Lung (tissue), 12 donors: ENCODE results near the gene KRT1. TPM values are rescaled to one million over a fixed set of nuclear protein-coding genes. Genes with fewer than 3 reads are reported as not detected.
A peak's percentile ranks its signal among the peaks of the same experiment; 100 is the strongest.

ENCODE experiments used
- ATAC-seq: fragments of 200-7000 bp; cut with Tn5 transposase; one replicate; pipeline ENCODE4 v1.9.1; 2020; ENCODE audit warnings: moderate number of reproducible peaks; ENCODE audit not compliant: insufficient read depth, low FRiP score
- DNase-seq, 3 donors: peaks; one replicate each; pipeline ENCODE4 v3.0.0-alpha.2; 2013 to 2017
- H3K27ac ChIP-seq, 2 donors: one replicate each; pipeline ENCODE4 v1.5.1; 2013; ENCODE audit warnings: mild to moderate bottlenecking in 2 of 2, moderate library complexity in 2 of 2, control low read depth in 1 of 2, inconsistent platforms in 1 of 2, low read depth in 1 of 2, low read length in 1 of 2
- H3K27me3 ChIP-seq, 3 donors: one replicate each; pipeline ENCODE4 v1.5.1; 2013; ENCODE audit warnings: low read length in 2 of 3; ENCODE audit not compliant: control insufficient read depth in 3 of 3, insufficient read depth in 3 of 3
- H3K36me3 ChIP-seq, 4 donors: one replicate each; pipeline ENCODE4 v1.5.1; 2013; ENCODE audit warnings: low read length in 4 of 4, mild to moderate bottlenecking in 1 of 4, moderate library complexity in 1 of 4; ENCODE audit not compliant: control insufficient read depth in 4 of 4, insufficient read depth in 4 of 4
- H3K4me1 ChIP-seq, 5 donors: one replicate each; pipeline ENCODE4 v1.5.1; 2013; ENCODE audit warnings: low read length in 5 of 5, mild to moderate bottlenecking in 2 of 5, moderate library complexity in 1 of 5; ENCODE audit not compliant: control insufficient read depth in 5 of 5, insufficient read depth in 5 of 5
- H3K4me3 ChIP-seq: one replicate; pipeline ENCODE4 v1.5.1; 2013; ENCODE audit warnings: mild to moderate bottlenecking, control low read depth, moderate library complexity
- H3K9ac ChIP-seq, 2 donors: one replicate each; pipeline ENCODE4 v1.5.1; 2013; ENCODE audit warnings: low read length in 2 of 2, control low read depth in 1 of 2; ENCODE audit not compliant: insufficient read depth in 1 of 2
- H3K9me3 ChIP-seq, 4 donors: one replicate each; pipeline ENCODE4 v1.5.1; 2013; ENCODE audit warnings: low read length in 3 of 4, mild to moderate bottlenecking in 1 of 4, moderate library complexity in 1 of 4; ENCODE audit not compliant: control insufficient read depth in 4 of 4, insufficient read depth in 3 of 4
- WGBS, 2 donors: extraction: QIAGEN DNeasy Blood & Tissue Kit; methylation state at CpG; one replicate each; pipeline ENCODE4 v1.1.7; 2013; 5-methylcytosine and 5-hydroxymethylcytosine counted together
- polyA plus RNA-seq, 2 donors: library from polyadenylated mRNA; stranded (reverse); fragments of 200-250 nt; gene quantifications; one replicate each; pipeline ENCODE4 v1.2.1, GENCODE V29; 2013
- total RNA-seq, 2 donors: library from RNA; depleted of rRNA in 1 of 2; stranded (reverse); fragments of >200 nt in 1 of 2; gene quantifications; one replicate each; pipeline ENCODE4 v1.2.1, GENCODE V29; 2014 to 2021
- TF ChIP-seq, protein P1 (sequence below): IDR thresholded peaks from 2 replicates; pipeline ENCODE4 v1.5.1; 2012; ENCODE audit warnings: mild to moderate bottlenecking; ENCODE audit errors: control extremely low read depth, extremely low read depth
- donor health status: control.
- donor health status: control.
- donor health status: Bipolar disorder and iron deficiency.
- donor health status: healthy.
- donor health status: DM: yes; HTN: yes; CAD: no.

KRT1 gene
- total and polyA plus RNA-seq, 4 donors, result 0.09 to 0.82 TPM; not detected in 2

DNA sequence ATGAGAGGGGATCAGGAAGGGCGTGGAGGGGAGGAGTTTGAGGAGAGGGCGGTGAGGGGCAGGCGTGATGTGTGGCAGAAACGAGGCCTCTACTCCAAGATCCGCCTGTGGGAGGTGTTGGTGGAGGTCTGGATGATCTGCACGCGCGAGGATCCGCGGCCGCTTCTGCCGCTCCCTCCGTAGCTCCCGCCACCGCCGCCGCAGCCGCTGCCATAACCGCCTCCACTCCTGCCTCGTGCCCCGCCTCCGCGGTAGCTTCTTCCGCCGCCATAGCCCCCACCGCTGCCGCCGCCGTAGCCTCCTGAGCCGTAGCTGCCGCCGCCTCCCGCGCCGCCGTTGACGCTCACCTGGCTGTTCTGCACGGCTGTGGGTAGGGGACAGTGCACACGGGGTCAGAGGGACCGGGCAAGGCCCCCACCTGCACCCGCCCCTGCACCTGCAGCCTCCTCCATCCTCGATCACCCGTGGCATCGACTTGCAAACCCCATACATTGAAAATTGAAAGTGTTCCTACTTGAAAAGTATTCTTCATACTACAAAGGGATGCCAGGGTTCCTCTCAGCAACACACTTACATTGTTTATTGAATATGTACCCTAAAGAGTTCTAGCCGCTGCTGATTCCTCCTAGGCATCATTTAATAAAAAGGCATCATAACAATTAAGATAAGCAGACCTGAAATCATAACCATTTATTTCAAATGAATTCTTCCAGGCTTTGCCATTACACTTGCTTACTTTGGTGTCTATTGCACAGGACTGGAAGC is 11.1 kb upstream of the KRT1 start:
- H3K27ac ChIP-seq, result no peak overlapping the region
- H3K27me3 ChIP-seq, result peaks cover 4 to 50% (median 34%) of the 10 kb centered on the region in 3 donors
- no peaks in the 10 kb centered on the region for H3K36me3 ChIP-seq
- DNase-seq, result no peak
- TF ChIP-seq, protein P1, sequence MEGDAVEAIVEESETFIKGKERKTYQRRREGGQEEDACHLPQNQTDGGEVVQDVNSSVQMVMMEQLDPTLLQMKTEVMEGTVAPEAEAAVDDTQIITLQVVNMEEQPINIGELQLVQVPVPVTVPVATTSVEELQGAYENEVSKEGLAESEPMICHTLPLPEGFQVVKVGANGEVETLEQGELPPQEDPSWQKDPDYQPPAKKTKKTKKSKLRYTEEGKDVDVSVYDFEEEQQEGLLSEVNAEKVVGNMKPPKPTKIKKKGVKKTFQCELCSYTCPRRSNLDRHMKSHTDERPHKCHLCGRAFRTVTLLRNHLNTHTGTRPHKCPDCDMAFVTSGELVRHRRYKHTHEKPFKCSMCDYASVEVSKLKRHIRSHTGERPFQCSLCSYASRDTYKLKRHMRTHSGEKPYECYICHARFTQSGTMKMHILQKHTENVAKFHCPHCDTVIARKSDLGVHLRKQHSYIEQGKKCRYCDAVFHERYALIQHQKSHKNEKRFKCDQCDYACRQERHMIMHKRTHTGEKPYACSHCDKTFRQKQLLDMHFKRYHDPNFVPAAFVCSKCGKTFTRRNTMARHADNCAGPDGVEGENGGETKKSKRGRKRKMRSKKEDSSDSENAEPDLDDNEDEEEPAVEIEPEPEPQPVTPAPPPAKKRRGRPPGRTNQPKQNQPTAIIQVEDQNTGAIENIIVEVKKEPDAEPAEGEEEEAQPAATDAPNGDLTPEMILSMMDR, result no peak
- peaks cover 0 to 7% (median 0%) of the 10 kb centered on the region in 5 donors for H3K4me1 ChIP-seq
- H3K9me3 ChIP-seq, result no peaks in the 10 kb centered on the region
- no peak overlapping the region for H3K4me3 ChIP-seq
- H3K9ac ChIP-seq, result no peak overlapping the region
- ATAC-seq, result peak; percentile 5
- 4 to 5% methylated on average over 42 to 45 of the region's 45 CpGs for whole genome bisulfite sequencing, 2 donors

DNA sequence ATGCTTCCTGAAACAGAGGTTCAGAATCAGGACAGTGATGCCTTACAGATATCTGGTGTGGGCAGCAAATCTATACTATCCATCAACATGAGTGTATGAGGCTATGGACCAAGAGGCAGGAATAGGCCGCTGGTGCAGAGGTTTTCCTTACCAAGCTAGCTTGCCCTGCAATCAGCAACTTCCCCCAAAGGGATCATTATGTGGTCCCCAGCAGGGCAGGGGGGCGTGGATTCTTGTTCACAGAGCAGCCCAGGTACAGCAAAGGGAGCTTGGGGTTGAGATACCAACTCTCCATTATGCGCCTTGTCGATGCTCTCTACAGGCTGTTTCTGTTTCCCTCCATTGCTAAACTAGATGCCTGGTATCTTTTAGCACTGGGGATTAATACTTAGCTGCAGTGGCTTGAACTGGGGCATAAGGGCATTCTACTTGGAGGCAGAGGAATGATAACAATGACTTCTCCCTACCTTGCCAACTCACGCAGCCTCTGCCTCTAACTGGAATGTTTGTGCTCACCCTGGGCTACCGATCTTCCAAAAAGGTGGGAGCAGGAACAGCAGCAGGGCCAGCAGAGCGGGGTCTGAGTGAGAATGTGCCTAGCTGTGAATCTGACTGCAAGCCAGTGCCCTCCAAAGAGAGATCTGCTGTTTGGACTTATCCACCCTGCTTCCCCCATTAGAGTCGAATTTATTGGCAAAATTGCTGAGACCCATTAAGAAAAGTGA is 10.3 kb upstream of the KRT1 start:
- WGBS, 2 donors, result 65 to 69% methylated on average over 8 of the region's 8 CpGs

DNA sequence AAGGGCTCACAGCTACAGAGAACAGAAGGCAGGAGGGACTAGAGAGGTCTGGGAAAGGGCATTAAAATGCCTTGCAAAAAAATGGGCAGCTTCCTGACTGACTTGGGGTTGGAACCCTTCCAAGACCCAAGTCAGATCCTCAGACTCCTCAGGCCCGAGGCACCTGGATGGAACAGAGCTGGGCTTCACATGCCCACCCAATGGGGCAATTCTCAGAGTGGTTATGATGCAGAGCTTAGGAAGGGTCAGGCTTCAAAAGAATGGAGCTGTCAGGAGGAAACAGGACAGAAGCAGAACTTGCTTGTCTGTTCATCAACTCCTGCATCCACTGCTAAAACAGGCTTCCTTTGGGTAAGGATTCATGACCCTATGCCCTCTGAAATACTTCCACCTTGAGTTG is 9.7 kb upstream of the KRT1 start:
- no peak for ATAC-seq
- Histone ChIP-seq H3K9me3 (no peaks in the 10 kb centered on the region), H3K9ac (no peak overlapping the region), H3K4me3 (no peak overlapping the region), H3K27ac (no peak overlapping the region), H3K36me3 (no peaks in the 10 kb centered on the region), H3K27me3 (peaks cover 4 to 48% (median 34%) of the 10 kb centered on the region in 3 donors), H3K4me1 (peaks cover 0 to 7% (median 0%) of the 10 kb centered on the region in 5 donors)
- WGBS, 2 donors, result 79% methylated on average over 1 of the region's 1 CpG
- no peak for DNase-seq
- TF ChIP-seq, protein P1, result no peak

More for the DNA sequence above, 10.3 kb upstream of the KRT1 start:
- H3K27me3 ChIP-seq, result peaks cover 4 to 48% (median 34%) of the 10 kb centered on the region in 3 donors
- H3K4me3 ChIP-seq, result no peak overlapping the region
- no peak overlapping the region for H3K9ac ChIP-seq
- H3K27ac ChIP-seq, result no peak overlapping the region
- DNase-seq, result no peak
- H3K9me3 ChIP-seq, result no peaks in the 10 kb centered on the region
- ATAC-seq, result no peak
- no peaks in the 10 kb centered on the region for H3K36me3 ChIP-seq
- TF ChIP-seq, protein P1, result no peak
- peaks cover 0 to 7% (median 0%) of the 10 kb centered on the region in 5 donors for H3K4me1 ChIP-seq
